Measurements from ENCODE around the gene DSCAML1.

Gene DSCAML1

GRCh38 chr11:117805045-117805444 is 8.0 kb upstream of the DSCAML1 start:
- TF ChIP-seq CTCF (conservative IDR thresholded peaks at IDR 0.05), result no peak
- no peak overlapping the region for H3K27ac ChIP-seq

GRCh38 chr11:117803896-117804295 is 6.9 kb upstream of the DSCAML1 start:
- H3K27ac ChIP-seq, result no peak overlapping the region
- TF ChIP-seq CTCF (conservative IDR thresholded peaks at IDR 0.05), result no peak

GRCh38 chr11:117799634-117800033 is 2.6 kb upstream of the DSCAML1 start:
- TF ChIP-seq CTCF (conservative IDR thresholded peaks at IDR 0.05), result no peak
- H3K27ac ChIP-seq, result no peak overlapping the region

GRCh38 chr11:117796456-117796871 is 552 bp downstream of the DSCAML1 start:
- H3K27ac ChIP-seq, result peak overlapping the region; percentile 23; the same call in 1 of the 2 replicates
- TF ChIP-seq CTCF (conservative IDR thresholded peaks at IDR 0.05), result no peak

GRCh38 chr11:117795638-117796455 is 1.2 kb downstream of the DSCAML1 start:
- peak overlapping the region; percentile 23; the same call in 1 of the 2 replicates for H3K27ac ChIP-seq

GRCh38 chr11:117794772-117795629 is 2.0 kb downstream of the DSCAML1 start:
- TF ChIP-seq CTCF (conservative IDR thresholded peaks at IDR 0.05), result no peak
- H3K27ac ChIP-seq, result no peak overlapping the region

More at GRCh38 chr11:117795638-117796455, 1.2 kb downstream of the DSCAML1 start:
- TF ChIP-seq CTCF (conservative IDR thresholded peaks at IDR 0.05), result no peak

GRCh38 chr11:117794135-117794534 is 2.9 kb downstream of the DSCAML1 start:
- no peak overlapping the region for H3K27ac ChIP-seq
- no peak for TF ChIP-seq CTCF (conservative IDR thresholded peaks at IDR 0.05)

Measured in VCaP (cell line).